Mesenchymal stem cell (in vitro differentiated cells and primary cell): Measurements from ENCODE around the gene EFCAB11.

Source experiments
- DNase-seq: peaks from one replicate; pipeline ENCODE4 v3.0.0-alpha.2; 2013
- H2AFZ ChIP-seq: one replicate; pipeline ENCODE4 v1.6.1; 2013; ENCODE audit warnings: low read depth, mild to moderate bottlenecking, control low read depth, inconsistent platforms, low read length, moderate library complexity
- H2AK5ac ChIP-seq: 2 replicates; pipeline ENCODE4 v1.6.1; 2013; ENCODE audit warnings: low read length, moderate library complexity, mild to moderate bottlenecking, inconsistent platforms; ENCODE audit not compliant: severe bottlenecking
- H2BK120ac ChIP-seq: one replicate; pipeline ENCODE4 v1.6.1; 2013; ENCODE audit warnings: low read depth, mild to moderate bottlenecking, inconsistent platforms, low read length, moderate library complexity
- H2BK12ac ChIP-seq, 2 experiments: one replicate each; pipeline ENCODE4 v1.6.1; 2013; ENCODE audit warnings: inconsistent platforms in 2 of 2, low read length in 2 of 2, mild to moderate bottlenecking in 2 of 2, moderate library complexity in 2 of 2, control low read depth in 1 of 2
- H2BK15ac ChIP-seq: one replicate; pipeline ENCODE4 v1.6.1; 2013; ENCODE audit warnings: mild to moderate bottlenecking, low read depth, inconsistent platforms; ENCODE audit not compliant: poor library complexity, severe bottlenecking
- H2BK5ac ChIP-seq: 2 replicates; pipeline ENCODE4 v1.6.1; 2013; ENCODE audit warnings: low read depth, mild to moderate bottlenecking, low read length, control low read depth, inconsistent platforms; ENCODE audit not compliant: poor library complexity, severe bottlenecking
- H3K14ac ChIP-seq, 2 experiments: one replicate each; pipeline ENCODE4 v1.6.1; 2013; ENCODE audit warnings: inconsistent platforms in 2 of 2, low read length in 2 of 2, control low read depth in 1 of 2, mild to moderate bottlenecking in 1 of 2, moderate library complexity in 1 of 2
- H3K18ac ChIP-seq, 2 experiments: one replicate each; pipeline ENCODE4 v1.6.1; 2013; ENCODE audit warnings: inconsistent platforms in 2 of 2, low read length in 2 of 2, control low read depth in 1 of 2, low read depth in 1 of 2, mild to moderate bottlenecking in 1 of 2
- H3K23ac ChIP-seq, 2 experiments: one replicate each; pipeline ENCODE4 v1.6.1; 2013; ENCODE audit warnings: inconsistent platforms in 2 of 2, low read length in 2 of 2, mild to moderate bottlenecking in 2 of 2, moderate library complexity in 2 of 2, control low read depth in 1 of 2
- H3K27ac ChIP-seq: 2 replicates; pipeline ENCODE4 v1.5.1; 2013; ENCODE audit warnings: mild to moderate bottlenecking, moderate library complexity, low read length, control low read depth, inconsistent platforms; ENCODE audit not compliant: poor library complexity, severe bottlenecking
- H3K27me3 ChIP-seq, 2 experiments: 2 replicates each; pipeline versions ENCODE4 v1.6.1 to v1.7.0; 2013; ENCODE audit warnings: low read length in 2 of 2, mild to moderate bottlenecking in 2 of 2, moderate library complexity in 2 of 2, control low read depth in 1 of 2, inconsistent platforms in 1 of 2; ENCODE audit not compliant: control insufficient read depth in 1 of 2, insufficient read depth in 1 of 2
- H3K36me3 ChIP-seq, 2 experiments: 2 replicates each; pipeline versions ENCODE4 v1.6.1 to v1.7.0; 2013; ENCODE audit warnings: low read length in 2 of 2, control low read depth in 1 of 2, inconsistent platforms in 1 of 2, low read depth in 1 of 2, mild to moderate bottlenecking in 1 of 2; ENCODE audit not compliant: insufficient read depth in 2 of 2, control insufficient read depth in 1 of 2
- H3K4ac ChIP-seq, 2 experiments: one replicate each; pipeline ENCODE4 v1.6.1; 2013; ENCODE audit warnings: inconsistent platforms in 2 of 2, low read length in 2 of 2, mild to moderate bottlenecking in 2 of 2, moderate library complexity in 2 of 2, control low read depth in 1 of 2, low read depth in 1 of 2
- H3K4me1 ChIP-seq: 2 replicates; pipeline ENCODE4 v1.6.1; 2013; ENCODE audit warnings: low read depth, low read length, control low read depth; ENCODE audit not compliant: control insufficient read depth, insufficient read depth
- H3K4me2 ChIP-seq: 2 replicates; pipeline ENCODE4 v1.6.1; 2013; ENCODE audit warnings: low read length, mild to moderate bottlenecking, inconsistent platforms; ENCODE audit not compliant: poor library complexity, severe bottlenecking
- H3K4me3 ChIP-seq, 2 experiments: 2 replicates each; pipeline versions ENCODE4 v1.5.1 to v1.7.0; 2013; ENCODE audit warnings: low read length in 2 of 2, mild to moderate bottlenecking in 2 of 2, control low read depth in 1 of 2, low read depth in 1 of 2; ENCODE audit not compliant: insufficient read depth in 1 of 2
- H3K79me1 ChIP-seq: replicated peaks from 2 replicates; pipeline ENCODE4 v1.6.1; 2013; ENCODE audit warnings: mild to moderate bottlenecking, control low read depth, low read length, inconsistent platforms; ENCODE audit not compliant: poor library complexity, severe bottlenecking
- H3K9ac ChIP-seq: 2 replicates; pipeline ENCODE4 v1.7.0; 2013; ENCODE audit warnings: mild to moderate bottlenecking, low read length, moderate library complexity
- H3K9me3 ChIP-seq: 2 replicates; pipeline ENCODE4 v1.7.0; 2013; ENCODE audit warnings: mild to moderate bottlenecking, low read length; ENCODE audit not compliant: control insufficient read depth
- H4K8ac ChIP-seq: one replicate; pipeline ENCODE4 v1.6.1; 2013; ENCODE audit warnings: inconsistent platforms, mild to moderate bottlenecking, low read length, moderate library complexity
- H4K91ac ChIP-seq: one replicate; pipeline ENCODE4 v1.6.1; 2013; ENCODE audit warnings: mild to moderate bottlenecking, low read length, inconsistent platforms
- WGBS: methylation state at CpG from one replicate; pipeline ENCODE4 v1.1.7; 2013; ENCODE audit warnings: mixed read lengths; 5-methylcytosine and 5-hydroxymethylcytosine counted together

The EFCAB11 gene

GRCh38 chr14:89810101-89810500, 144.4 kb downstream of the EFCAB11 start:
- no peak for DNase-seq
- Histone ChIP-seq H3K4me3 (peak overlapping the region in 1 of 2 experiments; percentile 6), H2BK120ac (no peak overlapping the region), H2BK15ac (no peak overlapping the region), H3K23ac (no peak overlapping the region), H3K4me2 (no peak overlapping the region), H3K9me3 (no peaks in the 10 kb centered on the region), H3K14ac (no peak overlapping the region), H3K18ac (no peak overlapping the region), H4K91ac (no peak overlapping the region), H2BK12ac (no peak overlapping the region), H3K36me3 (no peaks in the 10 kb centered on the region), H4K8ac (no peak overlapping the region), H2AK5ac (peak overlapping the region; percentile 32), H3K9ac (no peak overlapping the region), H3K4me1 (peaks cover 6% of the 10 kb centered on the region), H3K27ac (no peak overlapping the region), H2AFZ (no peak overlapping the region), H3K79me1 (no peaks in the 10 kb centered on the region), H3K4ac (no peak overlapping the region), H2BK5ac (no peak overlapping the region), H3K27me3 (no peaks in the 10 kb centered on the region)
- 95% methylated on average over 3 of the region's 5 CpGs for WGBS

- Histone ChIP-seq H4K8ac (no peak overlapping the region), H3K23ac (no peak overlapping the region), H4K91ac (no peak overlapping the region), H3K4ac (no peak overlapping the region), H3K36me3 (no peaks in the 10 kb centered on the region), H3K79me1 (peaks cover under 1% of the 10 kb centered on the region), H3K4me2 (no peak overlapping the region), H2AFZ (no peak overlapping the region), H3K4me3 (no peak overlapping the region), H3K9me3 (no peaks in the 10 kb centered on the region), H3K14ac (no peak overlapping the region), H3K4me1 (peaks cover 4% of the 10 kb centered on the region), H2BK120ac (no peak overlapping the region), H3K9ac (no peak overlapping the region), H2BK15ac (no peak overlapping the region), H2BK5ac (no peak overlapping the region), H2AK5ac (no peak overlapping the region), H3K27ac (no peak overlapping the region), H3K18ac (no peak overlapping the region), H2BK12ac (no peak overlapping the region), H3K27me3 (no peaks in the 10 kb centered on the region)
- 86% methylated on average over 2 of the region's 6 CpGs for WGBS
- no peak for DNase-seq
Observed at GRCh38 chr14:89807892-89808291, 146.6 kb downstream of the EFCAB11 start.

- H3K23ac ChIP-seq, result no peak overlapping the region
- H3K18ac ChIP-seq, result no peak overlapping the region
- no peaks in the 10 kb centered on the region for H3K36me3 ChIP-seq
- no peaks in the 10 kb centered on the region for H3K27me3 ChIP-seq
- no peak overlapping the region for H2BK12ac ChIP-seq
- no peak overlapping the region for H2BK15ac ChIP-seq
- no peak overlapping the region for H3K4ac ChIP-seq
- H2BK5ac ChIP-seq, result no peak overlapping the region
- H2BK120ac ChIP-seq, result no peak overlapping the region
- DNase-seq, result no peak
- no peak overlapping the region for H2AK5ac ChIP-seq
- no peak overlapping the region for H3K4me3 ChIP-seq
- H4K8ac ChIP-seq, result no peak overlapping the region
- no peak overlapping the region for H3K4me2 ChIP-seq
- no peaks in the 10 kb centered on the region for H3K9me3 ChIP-seq
- no peak overlapping the region for H2AFZ ChIP-seq
- peaks cover 4% of the 10 kb centered on the region for H3K4me1 ChIP-seq
- H3K14ac ChIP-seq, result no peak overlapping the region
- H3K79me1 ChIP-seq, result peaks cover 2% of the 10 kb centered on the region
- H4K91ac ChIP-seq, result no peak overlapping the region
- no peak overlapping the region for H3K27ac ChIP-seq
- H3K9ac ChIP-seq, result no peak overlapping the region
Observed at GRCh38 chr14:89807151-89807550, 147.4 kb downstream of the EFCAB11 start.

- DNase-seq, result no peak
- no peak overlapping the region for H4K8ac ChIP-seq
- H3K14ac ChIP-seq, result no peak overlapping the region
- H3K23ac ChIP-seq, result no peak overlapping the region
- H3K4ac ChIP-seq, result no peak overlapping the region
- peak overlapping the region; percentile 88 for H2AK5ac ChIP-seq
- WGBS, result 76% methylated on average over 2 of the region's 2 CpGs
- H2BK120ac ChIP-seq, result no peak overlapping the region
- no peaks in the 10 kb centered on the region for H3K36me3 ChIP-seq
- H3K4me1 ChIP-seq, result peaks cover 4% of the 10 kb centered on the region
- no peak overlapping the region for H3K27ac ChIP-seq
- H3K9ac ChIP-seq, result no peak overlapping the region
- no peaks in the 10 kb centered on the region for H3K9me3 ChIP-seq
- H3K4me3 ChIP-seq, result no peak overlapping the region
- no peak overlapping the region for H2BK5ac ChIP-seq
- H4K91ac ChIP-seq, result no peak overlapping the region
- H3K27me3 ChIP-seq, result no peaks in the 10 kb centered on the region
- no peak overlapping the region for H3K4me2 ChIP-seq
- H3K79me1 ChIP-seq, result peaks cover 2% of the 10 kb centered on the region
- no peak overlapping the region for H3K18ac ChIP-seq
- no peak overlapping the region for H2BK15ac ChIP-seq
- no peak overlapping the region for H2AFZ ChIP-seq
- H2BK12ac ChIP-seq, result no peak overlapping the region
Observed at GRCh38 chr14:89806451-89806850, 148.1 kb downstream of the EFCAB11 start.
